GDM1 (cell line): ENCODE results near the gene TVP23B.
A peak's percentile ranks its signal among the peaks of the same experiment; 100 is the strongest.
"Not testable (repeated sequence)": the region's sequence is repeated elsewhere in the genome, so short reads cannot be mapped to it uniquely, and the experiment has no call there.

Source experiments
- DNase-seq: peaks from one replicate; lab custom pipeline; 2025; lab: John Stamatoyannopoulos, UW

TVP23B gene

GRCh38 chr17:18780991-18781718 is at the start of gene TVP23B:
Gene TVP23B (plus strand): TSS chr17:18781183. CDS start chr17:18781294, 111 bp downstream.
- DNase-seq: peak; percentile 97

GRCh38 chr17:18732438-18732837 is 48.5 kb upstream of the TVP23B start:
- DNase-seq: not testable (repeated sequence)

GRCh38 chr17:18733350-18733749 is 47.6 kb upstream of the TVP23B start:
- DNase-seq: not testable (repeated sequence)

GRCh38 chr17:18739616-18740391 is 41.2 kb upstream of the TVP23B start:
- not testable (repeated sequence) for DNase-seq

GRCh38 chr17:18741228-18741627 is 39.8 kb upstream of the TVP23B start:
- not testable (repeated sequence) for DNase-seq

- DNase-seq: not testable (repeated sequence)
Measured at GRCh38 chr17:18743699-18744421, 37.1 kb upstream of the TVP23B start, which contains the start of gene FBXW10. Gene FBXW10 (plus strand): TSS chr17:18744054. CDS start chr17:18744245, 191 bp downstream.

GRCh38 chr17:18744726-18745125 is 36.3 kb upstream of the TVP23B start:
- DNase-seq: not testable (repeated sequence)

GRCh38 chr17:18746551-18746950 is 34.4 kb upstream of the TVP23B start:
- not testable (repeated sequence) for DNase-seq

- not testable (repeated sequence) for DNase-seq
Measured at GRCh38 chr17:18747501-18747900, 33.5 kb upstream of the TVP23B start.

GRCh38 chr17:18750242-18750641 is 30.7 kb upstream of the TVP23B start:
- DNase-seq: not testable (repeated sequence)

- DNase-seq: not testable (repeated sequence)
Measured at GRCh38 chr17:18753829-18754409, 27.1 kb upstream of the TVP23B start.

GRCh38 chr17:18755969-18756368 is 25.0 kb upstream of the TVP23B start:
- DNase-seq: not testable (repeated sequence)

GRCh38 chr17:18757368-18758044 is 23.5 kb upstream of the TVP23B start:
- DNase-seq: not testable (repeated sequence)

GRCh38 chr17:18758344-18758743 is 22.6 kb upstream of the TVP23B start:
- DNase-seq: not testable (repeated sequence)

GRCh38 chr17:18760221-18760620 is 20.8 kb upstream of the TVP23B start:
- DNase-seq: not testable (repeated sequence)

- not testable (repeated sequence) for DNase-seq
Measured at GRCh38 chr17:18770572-18770971, 10.4 kb upstream of the TVP23B start.

GRCh38 chr17:18771066-18771465 is 9.9 kb upstream of the TVP23B start:
- DNase-seq: not testable (repeated sequence)

- no peak for DNase-seq
Measured at GRCh38 chr17:18772471-18772870, 8.5 kb upstream of the TVP23B start.

GRCh38 chr17:18781805-18782204 is 822 bp downstream of the TVP23B start:
- DNase-seq: not testable (repeated sequence)

- not testable (repeated sequence) for DNase-seq
Measured at GRCh38 chr17:18785933-18786332, 5.0 kb downstream of the TVP23B start.

GRCh38 chr17:18786890-18787289 is 5.9 kb downstream of the TVP23B start:
- DNase-seq: not testable (repeated sequence)
